HepG2 (cell line): ENCODE results near the gene MORC4. TPM values are rescaled to one million over a fixed set of nuclear protein-coding genes. Genes with fewer than 3 reads are reported as not detected.

Source experiments
- ATRX ChIP-seq: sonication (generic); formaldehyde crosslinking; IDR thresholded peaks from 2 replicates; pipeline ENCODE4 v1.4.0; 2020; ENCODE audit warnings: missing genetic modification reagents, borderline replicate concordance
- CREM ChIP-seq, 2 experiments: sonication (generic) in 1 of 2; formaldehyde crosslinking in 1 of 2; IDR thresholded peaks; 2 replicates each; pipeline versions ENCODE4 v1.4.0 to v1.6.1; 2016 to 2020; ENCODE audit warnings: antibody characterized with exemption in 1 of 2, mild to moderate bottlenecking in 1 of 2, missing genetic modification reagents in 1 of 2
- CTCF ChIP-seq: sonication (generic); formaldehyde crosslinking; IDR thresholded peaks from 2 replicates; pipeline ENCODE4 v1.5.0; 2020; ENCODE audit warnings: mild to moderate bottlenecking, missing genetic modification reagents, moderate library complexity
- E2F2 ChIP-seq: sonication (generic); formaldehyde crosslinking; IDR thresholded peaks from 2 replicates; pipeline ENCODE4 v1.4.0; 2020; ENCODE audit warnings: missing genetic modification reagents, borderline replicate concordance
- ELF3 ChIP-seq: IDR thresholded peaks from 2 replicates; pipeline ENCODE4 v1.6.1; 2016; ENCODE audit warnings: missing genetic modification reagents, missing compliant biosample characterization
- FOSL2 ChIP-seq: sonication (generic); formaldehyde crosslinking; IDR thresholded peaks from 2 replicates; pipeline ENCODE4 v1.4.0; 2020; ENCODE audit warnings: missing genetic modification reagents
- FOXP4 ChIP-seq: sonication (generic); formaldehyde crosslinking; IDR thresholded peaks from 2 replicates; pipeline ENCODE4 v1.4.0; 2020; ENCODE audit warnings: missing genetic modification reagents
- HNRNPUL1 ChIP-seq: fragments of 200-400 bp; formaldehyde crosslinking; IDR thresholded peaks from 2 replicates; pipeline ENCODE4 v1.6.1; 2017; ENCODE audit warnings: low read depth, mild to moderate bottlenecking, low read length, moderate library complexity
- MED13 ChIP-seq: sonication (generic); formaldehyde crosslinking; IDR thresholded peaks from 2 replicates; pipeline ENCODE4 v1.5.0; 2020; ENCODE audit warnings: missing genetic modification reagents
- MXD3 ChIP-seq: IDR thresholded peaks from 2 replicates; pipeline ENCODE4 v1.6.1; 2016; ENCODE audit warnings: mild to moderate bottlenecking, missing biosample characterization, missing genetic modification reagents
- NR2F6 ChIP-seq, 2 experiments: IDR thresholded peaks; 2 replicates each; pipeline ENCODE4 v1.6.1; 2016; ENCODE audit warnings: antibody characterized with exemption in 1 of 2, mild to moderate bottlenecking in 1 of 2
- POGZ ChIP-seq: sonication (generic); formaldehyde crosslinking; IDR thresholded peaks from 2 replicates; pipeline ENCODE4 v1.4.0; 2020; ENCODE audit warnings: mild to moderate bottlenecking, missing genetic modification reagents
- RARA ChIP-seq: IDR thresholded peaks from 2 replicates; pipeline ENCODE4 v1.6.1; 2016; ENCODE audit warnings: missing genetic modification reagents, missing compliant biosample characterization
- SALL2 ChIP-seq: sonication (generic); formaldehyde crosslinking; IDR thresholded peaks from 2 replicates; pipeline ENCODE4 v1.8.1; 2023; ENCODE audit warnings: mild to moderate bottlenecking, missing genetic modification reagents, inconsistent platforms
- SOX13 ChIP-seq, 3 experiments: fragments of 450-650 bp in 1 of 3; sonication (generic) in 1 of 3; formaldehyde crosslinking in 1 of 3; IDR thresholded peaks in 2 of 3; conservative IDR thresholded peaks in 1 of 3; 2 replicates each; pipeline versions ENCODE4 v1.5.0 to v1.6.1; 2016 to 2020; ENCODE audit warnings: antibody characterized with exemption in 1 of 3, mild to moderate bottlenecking in 1 of 3, missing compliant biosample characterization in 1 of 3, missing genetic modification reagents in 1 of 3, moderate library complexity in 1 of 3
- YEATS4 ChIP-seq: sonication (generic); formaldehyde crosslinking; IDR thresholded peaks from 2 replicates; pipeline ENCODE4 v1.4.0; 2020; ENCODE audit warnings: missing genetic modification reagents, borderline replicate concordance
- ZBTB2 ChIP-seq: sonication (generic); formaldehyde crosslinking; IDR thresholded peaks from 2 replicates; pipeline ENCODE4 v1.8.0; 2022; ENCODE audit warnings: low read depth, missing genetic modification reagents
- ZBTB42 ChIP-seq: sonication (generic); formaldehyde crosslinking; IDR thresholded peaks from 2 replicates; pipeline ENCODE4 v1.5.0; 2020; ENCODE audit warnings: mild to moderate bottlenecking, missing genetic modification reagents
- ZNF296 ChIP-seq: sonication (generic); formaldehyde crosslinking; conservative IDR thresholded peaks from 2 replicates; pipeline ENCODE4 v1.5.0; 2020; ENCODE audit warnings: mild to moderate bottlenecking, missing genetic modification reagents
- ZNF30 ChIP-seq: sonication (generic); formaldehyde crosslinking; IDR thresholded peaks from 2 replicates; pipeline ENCODE4 v1.5.0; 2020; ENCODE audit warnings: mild to moderate bottlenecking, missing genetic modification reagents
- ZNF367 ChIP-seq: sonication (generic); formaldehyde crosslinking; IDR thresholded peaks from 2 replicates; pipeline ENCODE4 v1.4.0; 2020; ENCODE audit warnings: missing genetic modification reagents, borderline replicate concordance
- ZNF468 ChIP-seq: sonication (generic); formaldehyde crosslinking; IDR thresholded peaks from 2 replicates; pipeline ENCODE4 v1.8.0; 2022; ENCODE audit warnings: mild to moderate bottlenecking, moderate library complexity, missing genetic modification reagents
- ZNF83 ChIP-seq: sonication (generic); formaldehyde crosslinking; IDR thresholded peaks from 2 replicates; pipeline ENCODE4 v1.4.0; 2020; ENCODE audit warnings: missing genetic modification reagents, mild to moderate bottlenecking, borderline replicate concordance
- polyA plus RNA-seq, 8 experiments: library from polyadenylated mRNA; depleted of rRNA in 3 of 8; stranded (reverse) in 7 of 8; unstranded in 1 of 8; fragments of >200 nt; fragmentation: Illumina TruSeq in 4 of 8; extraction: Trizol in 4 of 8; gene quantifications; 2 replicates each; pipeline versions ENCODE4 v1.2.1 to v1.2.3, GENCODE V29; 2011 to 2016; ENCODE audit warnings: low read depth in 4 of 8, missing spikeins in 1 of 8, mixed read lengths in 1 of 8; ENCODE audit not compliant: insufficient read depth in 1 of 8
- total RNA-seq, 5 experiments: library from RNA; depleted of rRNA; stranded (reverse); fragments of >200 nt; fragmentation: Illumina TruSeq; extraction: Trizol; gene quantifications; 2 replicates each; pipeline ENCODE4 v1.2.3, GENCODE V29; 2016; ENCODE audit warnings: low read depth in 1 of 5

MORC4 gene
- total and polyA plus RNA-seq, 2 of the 13 experiments (the other 11 are each of a cell fraction or from before 2014, with no cell fraction given): 7.3 to 17.6 TPM

GRCh38 chrX:106933538-106933961 lies 66.5 kb downstream of the MORC4 start (continued):
- TF ChIP-seq ZBTB42 (CRISPR knock-in tag): no peak
- TF ChIP-seq HNRNPUL1: no peak
- TF ChIP-seq RARA (CRISPR knock-in tag): peak; percentile 26; the same call in 1 of the 2 replicates
- no peak for TF ChIP-seq POGZ (CRISPR knock-in tag)
- TF ChIP-seq FOXP4 (CRISPR knock-in tag): no peak
- peak; percentile 55 for TF ChIP-seq CREM (IDR thresholded peaks at IDR 0.05)
- no peak for TF ChIP-seq CREM (CRISPR knock-in tag; IDR thresholded peaks at IDR 0.05)
- no peak for TF ChIP-seq YEATS4 (CRISPR knock-in tag)
- no peak for TF ChIP-seq E2F2 (CRISPR knock-in tag)
- TF ChIP-seq ZNF296 (CRISPR knock-in tag): no peak
- no peak for TF ChIP-seq ZBTB2 (CRISPR knock-in tag)
- TF ChIP-seq ATRX: no peak
- no peak for TF ChIP-seq SALL2 (CRISPR knock-in tag)
- peak; percentile 65 for TF ChIP-seq ELF3
- TF ChIP-seq MED13 (CRISPR knock-in tag): peak; percentile 50; the same call in 1 of the 2 replicates
- no peak for TF ChIP-seq ZNF30
- TF ChIP-seq CTCF (CRISPR knock-in tag): no peak
- TF ChIP-seq ZNF83 (CRISPR knock-in tag): no peak
- no peak for TF ChIP-seq MXD3
- TF ChIP-seq FOSL2 (CRISPR knock-in tag): peak; percentile 31
- TF ChIP-seq NR2F6 (IDR thresholded peaks at IDR 0.05): peak; percentile 43; the same call in 1 of the 2 replicates
- peak; percentile 14; the same call in 1 of the 2 replicates for TF ChIP-seq NR2F6 (CRISPR knock-in tag; IDR thresholded peaks at IDR 0.05)
- no peak for TF ChIP-seq ZNF468 (CRISPR knock-in tag)
- no peak for TF ChIP-seq SOX13 (IDR thresholded peaks at IDR 0.05)
- peak in 1 of 2 experiments; percentile 44; a peak in 1 of 4 replicates for TF ChIP-seq SOX13 (CRISPR knock-in tag; conservative IDR thresholded peaks at IDR 0.05 in 1 of 2, IDR thresholded peaks at IDR 0.05 in 1 of 2)
- TF ChIP-seq ZNF367 (CRISPR knock-in tag): no peak
